HCT116 (cell line): ENCODE results near the gene ZNF146. TPM values are rescaled to one million over a fixed set of nuclear protein-coding genes. Genes with fewer than 3 reads are reported as not detected.
"Not testable (repeated sequence)": the region's sequence is repeated elsewhere in the genome, so short reads cannot be mapped to it uniquely, and the experiment has no call there.

Source experiments
- ATAC-seq: fragments of 200-7000 bp; cut with Tn5 transposase; 2 replicates; pipeline ENCODE4 v1.9.1; 2020; ENCODE audit warnings: mild to moderate bottlenecking, moderate library complexity
- BruUV-seq: library from RNA; stranded (reverse); fragments of 400-500 nt; replicated peaks from 2 replicates; lab custom pipeline; 2021; lab: Mats Ljungman, UMichigan
- CTCF ChIA-PET: fragments of 300-600 bp; sonication (Branson Sonifier 250); formaldehyde crosslinking; loops from one replicate; lab custom pipeline; 2021; ENCODE audit warnings: antibody characterized with exemption; lab: Charles Lee
- POLR2A ChIA-PET: fragments of 300-600, 350-600 bp; sonication (Branson Sonifier 250); formaldehyde crosslinking; loops from one replicate; lab custom pipeline; 2021; ENCODE audit warnings: antibody characterized with exemption; lab: Charles Lee
- RAD21 ChIA-PET, 2 experiments: fragments of 300-600 bp; sonication (Branson Sonifier 250); formaldehyde crosslinking; loops; one replicate each; lab custom pipeline; 2023; ENCODE audit warnings: low total read pairs in 2 of 2; ENCODE audit not compliant: uncharacterized antibody in 2 of 2, unreplicated experiment in 2 of 2, low non-redundant PET in 1 of 2; lab: Charles Lee
- DNase-seq: peaks from one replicate; pipeline ENCODE4 v3.0.0-alpha.2; 2010; ENCODE audit warnings: low read depth, low spot score
- H2AFZ ChIP-seq: fragments of 200-600 bp; shearing (Covaris generic), sonication (generic); 2 replicates; pipeline ENCODE4 v1.6.1; 2017; ENCODE audit warnings: low read depth, mixed run types, mixed read lengths, antibody characterized with exemption, low read length; ENCODE audit not compliant: poor library complexity, severe bottlenecking
- H3K27ac ChIP-seq: 2 replicates; pipeline ENCODE4 v1.5.1; 2012; ENCODE audit warnings: low read depth, low read length
- H3K27me3 ChIP-seq: fragments of 200-600 bp; sonication (generic); 2 replicates; pipeline ENCODE4 v1.6.1; 2016; ENCODE audit warnings: mixed run types, low read length, mixed read lengths; ENCODE audit not compliant: insufficient read depth
- H3K36me3 ChIP-seq, 2 experiments: fragments of 200-500 bp in 1 of 2; fragments of 200-600 bp in 1 of 2; sonication (Bioruptor generic) in 1 of 2; sonication (generic) in 1 of 2; 2 replicates each; pipeline versions ENCODE4 v1.5.1 to v1.6.1; 2014 to 2016; ENCODE audit warnings: low read length in 2 of 2, inconsistent platforms in 1 of 2, mixed read lengths in 1 of 2, mixed run types in 1 of 2; ENCODE audit not compliant: insufficient read depth in 2 of 2, control insufficient read depth in 1 of 2
- H3K4me1 ChIP-seq, 2 experiments: fragments of 200-600 bp in 1 of 2; sonication (generic) in 1 of 2; 2 replicates each; pipeline versions ENCODE4 v1.5.1 to v1.6.1; 2012 to 2017; ENCODE audit warnings: low read length in 2 of 2, inconsistent platforms in 1 of 2, mild to moderate bottlenecking in 1 of 2, mixed read lengths in 1 of 2, mixed run types in 1 of 2, moderate library complexity in 1 of 2; ENCODE audit not compliant: insufficient read depth in 2 of 2, control insufficient read depth in 1 of 2
- H3K4me2 ChIP-seq: fragments of 200-600 bp; sonication (generic); 2 replicates; pipeline ENCODE4 v1.6.1; 2017; ENCODE audit warnings: mixed run types, low read length, mixed read lengths
- H3K4me3 ChIP-seq, 2 experiments: fragments of 200-600 bp in 1 of 2; sonication (generic) in 1 of 2; replicated peaks in 1 of 2; 2 replicates each; pipeline ENCODE4 v1.5.1; 2011 to 2016; ENCODE audit warnings: low read length in 2 of 2, control low read depth in 1 of 2, low read depth in 1 of 2, mild to moderate bottlenecking in 1 of 2, mixed read lengths in 1 of 2, mixed run types in 1 of 2
- H3K79me2 ChIP-seq: fragments of 200-600 bp; sonication (generic); 2 replicates; pipeline ENCODE4 v1.6.1; 2017; ENCODE audit warnings: mild to moderate bottlenecking, mixed run types, low read length, moderate library complexity, mixed read lengths; ENCODE audit not compliant: insufficient read depth
- H3K9ac ChIP-seq: fragments of 200-600 bp; sonication (generic); 2 replicates; pipeline ENCODE4 v1.6.1; 2016; ENCODE audit warnings: low read length, mixed read lengths
- H3K9me2 ChIP-seq: fragments of 200-600 bp; sonication (generic), shearing (Covaris generic); 2 replicates; pipeline ENCODE4 v1.6.1; 2017; ENCODE audit warnings: mixed run types, mild to moderate bottlenecking, moderate library complexity; ENCODE audit not compliant: insufficient read depth
- H3K9me3 ChIP-seq, 2 experiments: fragments of 200-500 bp in 1 of 2; fragments of 200-600 bp in 1 of 2; sonication (Bioruptor generic) in 1 of 2; sonication (generic) in 1 of 2; 2 replicates each; pipeline ENCODE4 v1.6.1; 2014 to 2017; ENCODE audit warnings: low read length in 2 of 2, mixed read lengths in 2 of 2, inconsistent platforms in 1 of 2, low read depth in 1 of 2, mild to moderate bottlenecking in 1 of 2, mixed run types in 1 of 2, moderate library complexity in 1 of 2; ENCODE audit not compliant: control insufficient read depth in 1 of 2, insufficient read depth in 1 of 2
- H4K20me1 ChIP-seq: fragments of 200-600 bp; sonication (generic), shearing (Covaris generic); 2 replicates; pipeline ENCODE4 v1.6.1; 2017; ENCODE audit warnings: mixed run types, mild to moderate bottlenecking, moderate library complexity; ENCODE audit not compliant: insufficient read depth
- CBX3 ChIP-seq: IDR thresholded peaks from 2 replicates; pipeline ENCODE4 v1.6.1; 2012; ENCODE audit warnings: low read depth
- CEBPB ChIP-seq: IDR thresholded peaks from 2 replicates; pipeline ENCODE4 v1.6.1; 2012; ENCODE audit warnings: low read depth
- EGR1 ChIP-seq: IDR thresholded peaks from 2 replicates; pipeline ENCODE4 v1.6.1; 2012; ENCODE audit warnings: low read depth
- FOSL1 ChIP-seq: IDR thresholded peaks from 2 replicates; pipeline ENCODE4 v1.6.1; 2012; ENCODE audit warnings: low read depth
- POLR2AphosphoS5 ChIP-seq: IDR thresholded peaks from 2 replicates; pipeline ENCODE4 v1.6.1; 2011; ENCODE audit warnings: mild to moderate bottlenecking, low read depth, low read length, moderate library complexity
- RAD21 ChIP-seq: IDR thresholded peaks from 2 replicates; pipeline ENCODE4 v1.6.1; 2012; ENCODE audit warnings: low read depth, mild to moderate bottlenecking
- YY1 ChIP-seq: IDR thresholded peaks from 2 replicates; pipeline ENCODE4 v1.6.1; 2011; ENCODE audit warnings: low read length, low read depth, moderate library complexity, mild to moderate bottlenecking; ENCODE audit not compliant: insufficient replicate concordance; ENCODE audit errors: extremely low read depth
- ZBTB33 ChIP-seq: IDR thresholded peaks from 2 replicates; pipeline ENCODE4 v1.6.1; 2011; ENCODE audit warnings: mild to moderate bottlenecking, low read length, moderate library complexity; ENCODE audit not compliant: insufficient replicate concordance; ENCODE audit errors: extremely low read depth
- ZNF274 ChIP-seq: fragments of 200-500 bp; sonication (Bioruptor generic); IDR thresholded peaks from 2 replicates; pipeline ENCODE4 v1.6.1; 2014; ENCODE audit warnings: mild to moderate bottlenecking, low read depth, low read length, inconsistent platforms
- intact Hi-C: fragments of 100-400 bp; cut with micrococcal nuclease; formaldehyde crosslinking; loops from 2 replicates; pipeline ENCODE4 v1.10.0; 2022
- total RNA-seq: library from RNA; stranded (reverse); gene quantifications from one replicate; pipeline ENCODE4 v1.2.1, GENCODE V29; 2021; ENCODE audit not compliant: unreplicated experiment

The ZNF146 gene
- total RNA-seq, 1 experiment from 2014 or later = 105 TPM

DNA sequence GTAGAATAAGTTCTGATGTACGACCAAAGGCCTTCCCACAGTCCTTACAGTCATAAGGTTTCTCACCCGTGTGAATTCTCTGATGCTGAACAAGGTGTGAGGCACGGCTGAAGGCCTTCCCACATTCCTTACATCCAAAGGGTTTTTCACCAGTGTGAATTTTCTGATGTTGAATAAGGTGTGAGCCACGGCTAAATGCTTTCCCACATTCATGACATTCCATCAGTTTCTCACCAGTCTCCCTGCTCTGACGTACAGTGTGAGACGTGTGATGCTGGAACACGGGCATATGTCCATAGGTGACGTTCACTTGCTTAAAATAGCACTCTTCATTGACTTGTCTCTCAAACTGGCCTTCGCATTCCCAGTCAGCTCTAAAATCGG, 31.7 kb upstream of the ZNF146 start (continued):
- no peak for TF ChIP-seq RAD21

DNA sequence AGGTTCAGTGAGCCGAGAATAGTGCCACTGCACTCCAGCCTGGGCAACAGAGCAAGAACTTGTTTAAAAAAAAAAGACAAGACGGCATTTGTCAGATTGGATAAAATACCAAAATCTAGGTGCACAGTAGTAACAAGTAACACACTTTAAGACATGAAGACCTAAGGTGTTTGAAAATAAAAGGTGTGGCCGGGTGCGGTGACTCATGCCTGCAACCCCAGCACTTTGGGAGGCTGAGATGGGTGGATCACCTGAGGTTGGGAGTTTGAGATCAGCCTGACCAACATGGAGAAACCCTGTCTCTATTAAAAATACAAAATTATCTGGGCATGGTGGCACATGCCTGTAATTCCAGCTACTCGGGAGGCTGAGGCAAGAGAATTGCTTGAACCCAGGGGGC, 28.2 kb upstream of the ZNF146 start:
- CTCF ChIA-PET, BruUV-seq, ATAC-seq, H3K79me2 ChIP-seq, H3K27me3 ChIP-seq, H3K36me3 ChIP-seq, H3K9ac ChIP-seq, H3K9me2 ChIP-seq, POLR2A ChIA-PET, H4K20me1 ChIP-seq, H3K4me3 ChIP-seq, H3K9me3 ChIP-seq, H3K27ac ChIP-seq, DNase-seq, intact Hi-C loops, RAD21 ChIA-PET, H2AFZ ChIP-seq: not testable (repeated sequence)
- H3K4me1 ChIP-seq = peaks cover 15 to 39% of the 10 kb centered on the region in 2 experiments
- peak overlapping the region; percentile 26 for H3K4me2 ChIP-seq

GRCh38 chr19:36196249-36196648, 18.7 kb upstream of the ZNF146 start:
- RAD21 ChIA-PET = no interaction called here
- no peaks in the 10 kb centered on the region for H3K27me3 ChIP-seq
- CTCF ChIA-PET = no interaction called here
- ATAC-seq = no peak
- H3K4me1 ChIP-seq = peaks cover 0 to 10% of the 10 kb centered on the region in 2 experiments; a peak in 2 of 4 replicates
- H3K27ac ChIP-seq = no peak overlapping the region
- DNase-seq = no peak
- H4K20me1 ChIP-seq = no peaks in the 10 kb centered on the region
- H3K79me2 ChIP-seq = no peaks in the 10 kb centered on the region
- intact Hi-C loops = no loop called here
- no peaks in the 10 kb centered on the region for H3K9me3 ChIP-seq
- H3K4me2 ChIP-seq = no peak overlapping the region; the same call in 1 of the 2 replicates
- no peak overlapping the region for H3K4me3 ChIP-seq
- no TSS peak for BruUV-seq
- TF ChIP-seq ZNF274 = no peak
- no peak for TF ChIP-seq YY1
- TF ChIP-seq RAD21 = no peak
- TF ChIP-seq EGR1 = no peak
- no peak for TF ChIP-seq ZBTB33
- no peak for TF ChIP-seq FOSL1
- no peak for TF ChIP-seq CBX3
- TF ChIP-seq POLR2AphosphoS5 = no peak
- no peak for TF ChIP-seq CEBPB
- H2AFZ ChIP-seq = no peak overlapping the region
- no peaks in the 10 kb centered on the region for H3K36me3 ChIP-seq
- H3K9ac ChIP-seq = no peak overlapping the region
- POLR2A ChIA-PET = no interaction called here
- H3K9me2 ChIP-seq = no peaks in the 10 kb centered on the region
